Hippocampal formation (tissue), 2 donors: ENCODE measurements around the gene STK11IP.

Source experiments
- DNase-seq, 2 donors: peaks; one replicate each; lab custom pipeline; 2025; lab: John Stamatoyannopoulos, UW

The STK11IP gene

GRCh38 chr2:219656526-219656925 lies 58.9 kb downstream of the STK11IP start:
- DNase-seq = no peak

- DNase-seq = no peak
Measured at GRCh38 chr2:219658196-219658846, 60.7 kb downstream of the STK11IP start.

- DNase-seq = no peak
Measured at GRCh38 chr2:219658874-219659273, 61.2 kb downstream of the STK11IP start.

GRCh38 chr2:219661197-219661954 lies 63.7 kb downstream of the STK11IP start:
- DNase-seq = no peak

- no peak for DNase-seq
Measured at GRCh38 chr2:219661955-219662395, 64.3 kb downstream of the STK11IP start.

GRCh38 chr2:219662566-219662965 lies 64.9 kb downstream of the STK11IP start:
- DNase-seq = no peak

- no peak for DNase-seq
Measured at GRCh38 chr2:219663116-219663762, 65.6 kb downstream of the STK11IP start.

- no peak for DNase-seq
Measured at GRCh38 chr2:219664041-219664440, 66.4 kb downstream of the STK11IP start.

GRCh38 chr2:219664944-219665343 lies 67.3 kb downstream of the STK11IP start:
- DNase-seq = no peak

GRCh38 chr2:219665926-219666325 lies 68.3 kb downstream of the STK11IP start:
- no peak for DNase-seq
